HEK293T (cell line): ENCODE results near the gene ISM2.
"Not testable (repeated sequence)": the region's sequence is repeated elsewhere in the genome, so short reads cannot be mapped to it uniquely, and the experiment has no call there.

Experiments used
- BHLHE40 ChIP-seq: fragments of 450-650 bp; IDR thresholded peaks from 2 replicates; pipeline ENCODE4 v1.6.1; 2016; ENCODE audit warnings: mild to moderate bottlenecking, moderate library complexity, borderline replicate concordance
- CTBP1 ChIP-seq: fragments of 450-650 bp; IDR thresholded peaks from 2 replicates; pipeline ENCODE4 v1.6.1; 2016; ENCODE audit warnings: borderline replicate concordance
- ELF4 ChIP-seq: fragments of 450-650 bp; IDR thresholded peaks from 2 replicates; pipeline ENCODE4 v1.6.1; 2017; ENCODE audit warnings: antibody characterized with exemption
- FOXA1 ChIP-seq: fragments of 450-650 bp; IDR thresholded peaks from 2 replicates; pipeline ENCODE4 v1.6.1; 2016; ENCODE audit warnings: mild to moderate bottlenecking
- FOXK2 ChIP-seq: fragments of 450-650 bp; IDR thresholded peaks from 2 replicates; pipeline ENCODE4 v1.6.1; 2016; ENCODE audit warnings: mild to moderate bottlenecking
- HDGF ChIP-seq: fragments of 450-650 bp; IDR thresholded peaks from 2 replicates; pipeline ENCODE4 v1.6.1; 2017; ENCODE audit warnings: antibody characterized with exemption, borderline replicate concordance
- NFRKB ChIP-seq: fragments of 450-650 bp; IDR thresholded peaks from 2 replicates; pipeline ENCODE4 v1.6.1; 2016; ENCODE audit warnings: mild to moderate bottlenecking, moderate library complexity
- SP1 ChIP-seq: fragments of 450-650 bp; IDR thresholded peaks from 2 replicates; pipeline ENCODE4 v1.6.1; 2017
- SUZ12 ChIP-seq: fragments of 450-650 bp; IDR thresholded peaks from 2 replicates; pipeline ENCODE4 v1.6.1; 2016; ENCODE audit warnings: mild to moderate bottlenecking
- TARDBP ChIP-seq: fragments of 450-650 bp; IDR thresholded peaks from 2 replicates; pipeline ENCODE4 v1.6.1; 2016
- ZNF384 ChIP-seq: fragments of 450-650 bp; IDR thresholded peaks from 2 replicates; pipeline ENCODE4 v1.6.1; 2016
- TF ChIP-seq, protein P1 (sequence below): fragments of 450-650 bp; IDR thresholded peaks from 2 replicates; pipeline ENCODE4 v1.6.1; 2016

DNA sequence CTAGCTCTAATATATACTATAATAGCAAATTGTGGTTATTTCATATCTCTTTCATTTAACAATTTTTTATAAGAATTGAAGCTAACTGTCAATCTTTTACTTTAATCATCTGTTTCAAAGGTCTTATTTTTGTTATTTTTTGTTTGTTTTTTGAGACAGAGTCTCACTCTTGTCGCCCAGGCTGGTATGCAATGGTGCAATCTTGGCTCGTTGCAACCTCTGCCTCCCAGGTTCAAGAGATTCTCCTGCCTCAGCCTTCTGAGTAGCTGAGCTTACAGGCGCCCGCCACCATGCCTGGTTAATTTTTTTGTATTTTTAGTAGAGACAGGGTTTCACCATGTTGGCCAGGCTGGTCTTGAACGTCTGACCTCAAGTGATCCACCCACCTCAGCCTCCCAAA is 30.1 kb upstream of the ISM2 start:
- not testable (repeated sequence) for TF ChIP-seq FOXK2, HDGF, NFRKB, FOXA1, BHLHE40, ZNF384, CTBP1, SUZ12, ELF4, SP1, TARDBP
- TF ChIP-seq, protein P1, sequence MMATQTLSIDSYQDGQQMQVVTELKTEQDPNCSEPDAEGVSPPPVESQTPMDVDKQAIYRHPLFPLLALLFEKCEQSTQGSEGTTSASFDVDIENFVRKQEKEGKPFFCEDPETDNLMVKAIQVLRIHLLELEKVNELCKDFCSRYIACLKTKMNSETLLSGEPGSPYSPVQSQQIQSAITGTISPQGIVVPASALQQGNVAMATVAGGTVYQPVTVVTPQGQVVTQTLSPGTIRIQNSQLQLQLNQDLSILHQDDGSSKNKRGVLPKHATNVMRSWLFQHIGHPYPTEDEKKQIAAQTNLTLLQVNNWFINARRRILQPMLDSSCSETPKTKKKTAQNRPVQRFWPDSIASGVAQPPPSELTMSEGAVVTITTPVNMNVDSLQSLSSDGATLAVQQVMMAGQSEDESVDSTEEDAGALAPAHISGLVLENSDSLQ: not testable (repeated sequence)
